Measurements from ENCODE around the gene OSBPL3.

DNA sequence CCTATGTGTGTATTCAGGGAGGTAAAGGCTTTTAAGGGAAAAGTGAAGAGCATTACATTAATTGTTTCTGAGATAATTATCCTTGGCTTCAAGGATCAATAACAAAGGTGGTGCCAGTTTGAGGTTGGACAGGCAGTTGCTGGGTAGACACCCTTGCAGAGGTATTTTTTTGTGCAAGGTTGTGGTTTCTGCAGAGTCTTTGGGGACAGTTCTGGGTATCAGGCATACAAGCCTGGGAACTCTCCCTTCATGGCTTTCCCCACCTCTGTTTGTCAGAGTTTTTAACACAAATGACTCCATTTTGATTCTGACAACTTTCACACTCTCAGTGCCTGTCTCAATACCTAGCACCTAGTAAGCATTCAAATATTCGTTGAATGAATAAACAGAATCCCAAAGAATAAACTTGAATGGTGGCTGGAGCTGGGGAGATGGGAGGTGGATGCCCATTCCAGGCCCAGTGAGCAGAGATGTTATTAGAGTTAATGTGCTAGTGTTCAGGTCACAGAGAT lies 7.4 kb upstream of the OSBPL3 start:
- TF ChIP-seq CTCF (IDR thresholded peaks at IDR 0.05; ENCODE audit: poor library complexity, severe bottlenecking) = no peak
- TF ChIP-seq EP300 (conservative IDR thresholded peaks at IDR 0.05; ENCODE audit: poor library complexity, severe bottlenecking) = no peak
- TF ChIP-seq POLR2AphosphoS5 (IDR thresholded peaks at IDR 0.05) = no peak
- TF ChIP-seq, protein P1, sequence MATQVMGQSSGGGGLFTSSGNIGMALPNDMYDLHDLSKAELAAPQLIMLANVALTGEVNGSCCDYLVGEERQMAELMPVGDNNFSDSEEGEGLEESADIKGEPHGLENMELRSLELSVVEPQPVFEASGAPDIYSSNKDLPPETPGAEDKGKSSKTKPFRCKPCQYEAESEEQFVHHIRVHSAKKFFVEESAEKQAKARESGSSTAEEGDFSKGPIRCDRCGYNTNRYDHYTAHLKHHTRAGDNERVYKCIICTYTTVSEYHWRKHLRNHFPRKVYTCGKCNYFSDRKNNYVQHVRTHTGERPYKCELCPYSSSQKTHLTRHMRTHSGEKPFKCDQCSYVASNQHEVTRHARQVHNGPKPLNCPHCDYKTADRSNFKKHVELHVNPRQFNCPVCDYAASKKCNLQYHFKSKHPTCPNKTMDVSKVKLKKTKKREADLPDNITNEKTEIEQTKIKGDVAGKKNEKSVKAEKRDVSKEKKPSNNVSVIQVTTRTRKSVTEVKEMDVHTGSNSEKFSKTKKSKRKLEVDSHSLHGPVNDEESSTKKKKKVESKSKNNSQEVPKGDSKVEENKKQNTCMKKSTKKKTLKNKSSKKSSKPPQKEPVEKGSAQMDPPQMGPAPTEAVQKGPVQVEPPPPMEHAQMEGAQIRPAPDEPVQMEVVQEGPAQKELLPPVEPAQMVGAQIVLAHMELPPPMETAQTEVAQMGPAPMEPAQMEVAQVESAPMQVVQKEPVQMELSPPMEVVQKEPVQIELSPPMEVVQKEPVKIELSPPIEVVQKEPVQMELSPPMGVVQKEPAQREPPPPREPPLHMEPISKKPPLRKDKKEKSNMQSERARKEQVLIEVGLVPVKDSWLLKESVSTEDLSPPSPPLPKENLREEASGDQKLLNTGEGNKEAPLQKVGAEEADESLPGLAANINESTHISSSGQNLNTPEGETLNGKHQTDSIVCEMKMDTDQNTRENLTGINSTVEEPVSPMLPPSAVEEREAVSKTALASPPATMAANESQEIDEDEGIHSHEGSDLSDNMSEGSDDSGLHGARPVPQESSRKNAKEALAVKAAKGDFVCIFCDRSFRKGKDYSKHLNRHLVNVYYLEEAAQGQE (IDR thresholded peaks at IDR 0.05; ENCODE audit: borderline replicate concordance) = no peak
- TF ChIP-seq RAD21 (conservative IDR thresholded peaks at IDR 0.05) = no peak

Data from neural cell (in vitro differentiated cells).